ENCODE data around the gene ZNF569. TPM values are rescaled to one million over a fixed set of nuclear protein-coding genes. Genes with fewer than 3 reads are reported as not detected.
"Not testable (repeated sequence)": the region's sequence is repeated elsewhere in the genome, so short reads cannot be mapped to it uniquely, and the experiment has no call there.

ZNF569 gene
- total RNA-seq, 4 donors from 2014 or later = 5.6 to 11.6 (median 7.7) TPM

GRCh38 chr19:37413313-37414084, 53.7 kb downstream of the ZNF569 start:
- peaks cover 32 to 54% (median 36%) of the 10 kb centered on the region in 4 donors for H3K36me3 ChIP-seq

GRCh38 chr19:37412700-37413099, 54.5 kb downstream of the ZNF569 start:
- DNase-seq (ENCODE audit: extremely low spot score) = no peak
- no peaks in the 10 kb centered on the region for H3K27me3 ChIP-seq
- H3K36me3 ChIP-seq = peaks cover 30 to 53% (median 34%) of the 10 kb centered on the region in 4 donors
- TF ChIP-seq, protein P1, sequence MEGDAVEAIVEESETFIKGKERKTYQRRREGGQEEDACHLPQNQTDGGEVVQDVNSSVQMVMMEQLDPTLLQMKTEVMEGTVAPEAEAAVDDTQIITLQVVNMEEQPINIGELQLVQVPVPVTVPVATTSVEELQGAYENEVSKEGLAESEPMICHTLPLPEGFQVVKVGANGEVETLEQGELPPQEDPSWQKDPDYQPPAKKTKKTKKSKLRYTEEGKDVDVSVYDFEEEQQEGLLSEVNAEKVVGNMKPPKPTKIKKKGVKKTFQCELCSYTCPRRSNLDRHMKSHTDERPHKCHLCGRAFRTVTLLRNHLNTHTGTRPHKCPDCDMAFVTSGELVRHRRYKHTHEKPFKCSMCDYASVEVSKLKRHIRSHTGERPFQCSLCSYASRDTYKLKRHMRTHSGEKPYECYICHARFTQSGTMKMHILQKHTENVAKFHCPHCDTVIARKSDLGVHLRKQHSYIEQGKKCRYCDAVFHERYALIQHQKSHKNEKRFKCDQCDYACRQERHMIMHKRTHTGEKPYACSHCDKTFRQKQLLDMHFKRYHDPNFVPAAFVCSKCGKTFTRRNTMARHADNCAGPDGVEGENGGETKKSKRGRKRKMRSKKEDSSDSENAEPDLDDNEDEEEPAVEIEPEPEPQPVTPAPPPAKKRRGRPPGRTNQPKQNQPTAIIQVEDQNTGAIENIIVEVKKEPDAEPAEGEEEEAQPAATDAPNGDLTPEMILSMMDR (IDR thresholded peaks at IDR 0.05) = no peak
- TF ChIP-seq POLR2A (IDR thresholded peaks at IDR 0.05; ENCODE audit: low read depth) = no peak
- TF ChIP-seq POLR2AphosphoS5 (IDR thresholded peaks at IDR 0.05) = no peak
- no peak for TF ChIP-seq EP300 (IDR thresholded peaks at IDR 0.05)
- H3K27ac ChIP-seq (replicated peaks in 1 of 4) = no peak overlapping the region
- no peak overlapping the region for H3K4me3 ChIP-seq
- 98% methylated on average over 2 of the region's 2 CpGs for WGBS
- no peaks in the 10 kb centered on the region for H3K4me1 ChIP-seq
- intact Hi-C loops (cut with DNase I) = no loop called here
- peaks cover 26 to 100% (median 98%) of the 10 kb centered on the region in 4 donors for H3K9me3 ChIP-seq

More at GRCh38 chr19:37413313-37414084, 53.7 kb downstream of the ZNF569 start:
- no peak overlapping the region for H3K27ac ChIP-seq (replicated peaks in 1 of 4)
- H3K27me3 ChIP-seq = no peaks in the 10 kb centered on the region
- intact Hi-C loops (cut with DNase I) = no loop called here
- no peaks in the 10 kb centered on the region for H3K4me1 ChIP-seq
- H3K4me3 ChIP-seq = no peak overlapping the region
- 86% methylated on average over 1 of the region's 1 CpG for WGBS
- no peak for DNase-seq (ENCODE audit: extremely low spot score)
- TF ChIP-seq EP300 (IDR thresholded peaks at IDR 0.05) (no peak), POLR2A (IDR thresholded peaks at IDR 0.05; ENCODE audit: low read depth) (no peak), POLR2AphosphoS5 (IDR thresholded peaks at IDR 0.05) (no peak)
- TF ChIP-seq, protein P1 (IDR thresholded peaks at IDR 0.05) = no peak
- H3K9me3 ChIP-seq = peaks cover 26 to 100% (median 98%) of the 10 kb centered on the region in 4 donors

DNA sequence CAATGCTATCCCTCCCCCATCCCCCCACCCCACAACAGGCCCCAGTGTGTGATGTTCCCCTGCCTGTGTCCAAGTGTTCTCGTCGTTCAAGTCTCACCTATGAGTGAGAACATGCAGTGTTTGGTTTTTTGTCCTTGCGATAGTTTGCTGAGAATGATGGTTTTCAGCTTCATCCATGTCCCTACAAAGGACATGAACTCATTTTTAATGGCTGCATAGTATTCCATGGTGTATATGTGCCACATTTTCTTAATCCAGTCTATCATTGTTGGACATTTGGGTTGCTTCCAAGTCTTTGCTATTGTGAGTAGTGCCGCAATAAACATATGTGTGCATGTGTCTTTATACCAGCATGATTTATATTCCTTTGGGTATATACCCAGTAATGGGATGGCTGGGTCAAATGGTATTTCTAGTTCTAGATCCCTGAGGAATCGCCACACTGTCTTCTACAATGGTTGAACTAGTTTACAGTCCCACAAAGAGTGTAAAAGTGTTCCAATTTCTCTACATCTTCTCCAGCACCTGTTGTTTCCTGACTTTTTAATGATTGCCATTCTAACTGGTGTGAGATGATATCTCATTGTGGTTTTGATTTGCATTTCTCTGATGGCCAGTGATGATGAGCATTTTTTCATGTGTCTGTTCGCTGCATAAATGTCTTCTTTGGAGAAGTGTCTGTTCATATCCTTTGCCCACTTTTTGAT, 61.0 kb downstream of the ZNF569 start:
- 82% methylated on average over 6 of the region's 6 CpGs for WGBS

DNA sequence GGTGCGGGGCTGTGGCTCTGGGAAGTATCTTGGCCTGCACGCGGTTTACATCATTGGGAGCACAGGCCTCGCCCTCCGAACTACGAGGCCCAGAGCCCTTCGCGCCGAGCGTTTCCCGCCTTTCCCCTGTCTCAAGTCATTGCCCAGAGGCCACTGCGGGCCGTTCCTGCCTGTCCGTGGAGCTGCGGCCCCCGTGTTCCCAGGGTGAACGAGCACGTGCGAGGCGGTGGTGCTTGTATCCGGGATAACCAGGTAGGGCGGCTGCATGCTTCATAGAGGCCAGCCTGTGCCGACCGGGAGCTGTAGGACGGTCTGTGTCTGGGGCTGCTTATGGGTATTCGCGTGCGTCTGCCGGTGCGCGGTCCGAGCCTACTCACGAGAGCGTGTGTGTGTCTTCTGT, 63.8 kb downstream of the ZNF569 start:
- TF ChIP-seq EP300 (IDR thresholded peaks at IDR 0.05) (no peak), POLR2AphosphoS5 (IDR thresholded peaks at IDR 0.05) (no peak), POLR2A (IDR thresholded peaks at IDR 0.05; ENCODE audit: low read depth) (no peak)
- TF ChIP-seq, protein P1 (IDR thresholded peaks at IDR 0.05) = no peak
- intact Hi-C loops (cut with DNase I) = no loop called here
- H3K4me1 ChIP-seq = no peaks in the 10 kb centered on the region
- peaks cover 4 to 84% (median 58%) of the 10 kb centered on the region in 4 donors for H3K9me3 ChIP-seq
- 51% methylated on average over 24 of the region's 34 CpGs for WGBS
- no peak for DNase-seq (ENCODE audit: extremely low spot score)
- no peaks in the 10 kb centered on the region for H3K27me3 ChIP-seq
- H3K36me3 ChIP-seq = no peaks in the 10 kb centered on the region
- H3K4me3 ChIP-seq = no peak overlapping the region
- H3K27ac ChIP-seq (replicated peaks in 1 of 4) = no peak overlapping the region

More for the DNA sequence above, 61.0 kb downstream of the ZNF569 start:
- H3K9me3 ChIP-seq = peaks cover 6 to 85% (median 75%) of the 10 kb centered on the region in 4 donors
- intact Hi-C loops (cut with DNase I); H3K4me3 ChIP-seq; H3K4me1 ChIP-seq; DNase-seq (ENCODE audit: extremely low spot score); H3K27ac ChIP-seq (replicated peaks in 1 of 4); H3K27me3 ChIP-seq; H3K36me3 ChIP-seq: not testable (repeated sequence)

GRCh38 chr19:37401078-37401477, 66.2 kb downstream of the ZNF569 start:
- peaks cover 4 to 93% (median 59%) of the 10 kb centered on the region in 4 donors for H3K9me3 ChIP-seq
- intact Hi-C loops (cut with DNase I) = no loop called here
- no peak for DNase-seq (ENCODE audit: extremely low spot score)
- no peak overlapping the region for H3K4me3 ChIP-seq
- WGBS = 91% methylated on average over 1 of the region's 1 CpG
- no peaks in the 10 kb centered on the region for H3K27me3 ChIP-seq
- H3K27ac ChIP-seq (replicated peaks in 1 of 4) = no peak overlapping the region
- no peaks in the 10 kb centered on the region for H3K36me3 ChIP-seq
- H3K4me1 ChIP-seq = no peaks in the 10 kb centered on the region
- no peak for TF ChIP-seq EP300 (IDR thresholded peaks at IDR 0.05)
- TF ChIP-seq, protein P1 (IDR thresholded peaks at IDR 0.05) = no peak

- DNase-seq (ENCODE audit: extremely low spot score); H3K4me3 ChIP-seq; H3K27me3 ChIP-seq; intact Hi-C loops (cut with DNase I); H3K27ac ChIP-seq (replicated peaks in 1 of 4); H3K4me1 ChIP-seq: not testable (repeated sequence)
- WGBS = 97% methylated on average over 6 of the region's 6 CpGs
- H3K36me3 ChIP-seq = peaks cover 32 to 43% (median 37%) of the 10 kb centered on the region in 4 donors
- peaks cover 31 to 100% (median 90%) of the 10 kb centered on the region in 4 donors for H3K9me3 ChIP-seq
These were observed 75.8 kb downstream of the ZNF569 start for GRCh38 chr19:37391399-37391798.
